T-helper 2 cell treated with Interferon-gamma antibody and Interleukin-4, amounts not matched to agents 5 μg/mL and 100 μg/mL, for 36 hours (primary cell): ENCODE measurements around the gene CLIC4.
"Not testable (repeated sequence)": the region's sequence is repeated elsewhere in the genome, so short reads cannot be mapped to it uniquely, and the experiment has no call there.

Experiments used
- DNase-seq: peaks from one replicate; pipeline ENCODE4 v3.0.0; 2021; ENCODE audit warnings: low spot score
- H3K27ac Mint-ChIP-seq: one replicate; pipeline ENCODE4 v1.8.0; 2021; ENCODE audit warnings: mild to moderate bottlenecking, mixed read lengths
- H3K27me3 Mint-ChIP-seq: one replicate; pipeline ENCODE4 v1.8.0; 2021; ENCODE audit warnings: low read depth, mixed read lengths
- H3K36me3 Mint-ChIP-seq: one replicate; pipeline ENCODE4 v1.8.0; 2021; ENCODE audit warnings: low read depth, mixed read lengths
- H3K4me1 Mint-ChIP-seq: one replicate; pipeline ENCODE4 v1.8.0; 2021; ENCODE audit warnings: low read depth, mixed read lengths
- H3K4me3 Mint-ChIP-seq: one replicate; pipeline ENCODE4 v1.8.0; 2022; ENCODE audit warnings: mild to moderate bottlenecking, moderate library complexity, mixed read lengths
- H3K9me3 Mint-ChIP-seq: one replicate; pipeline ENCODE4 v1.8.0; 2021; ENCODE audit warnings: mixed read lengths

Gene CLIC4

DNA sequence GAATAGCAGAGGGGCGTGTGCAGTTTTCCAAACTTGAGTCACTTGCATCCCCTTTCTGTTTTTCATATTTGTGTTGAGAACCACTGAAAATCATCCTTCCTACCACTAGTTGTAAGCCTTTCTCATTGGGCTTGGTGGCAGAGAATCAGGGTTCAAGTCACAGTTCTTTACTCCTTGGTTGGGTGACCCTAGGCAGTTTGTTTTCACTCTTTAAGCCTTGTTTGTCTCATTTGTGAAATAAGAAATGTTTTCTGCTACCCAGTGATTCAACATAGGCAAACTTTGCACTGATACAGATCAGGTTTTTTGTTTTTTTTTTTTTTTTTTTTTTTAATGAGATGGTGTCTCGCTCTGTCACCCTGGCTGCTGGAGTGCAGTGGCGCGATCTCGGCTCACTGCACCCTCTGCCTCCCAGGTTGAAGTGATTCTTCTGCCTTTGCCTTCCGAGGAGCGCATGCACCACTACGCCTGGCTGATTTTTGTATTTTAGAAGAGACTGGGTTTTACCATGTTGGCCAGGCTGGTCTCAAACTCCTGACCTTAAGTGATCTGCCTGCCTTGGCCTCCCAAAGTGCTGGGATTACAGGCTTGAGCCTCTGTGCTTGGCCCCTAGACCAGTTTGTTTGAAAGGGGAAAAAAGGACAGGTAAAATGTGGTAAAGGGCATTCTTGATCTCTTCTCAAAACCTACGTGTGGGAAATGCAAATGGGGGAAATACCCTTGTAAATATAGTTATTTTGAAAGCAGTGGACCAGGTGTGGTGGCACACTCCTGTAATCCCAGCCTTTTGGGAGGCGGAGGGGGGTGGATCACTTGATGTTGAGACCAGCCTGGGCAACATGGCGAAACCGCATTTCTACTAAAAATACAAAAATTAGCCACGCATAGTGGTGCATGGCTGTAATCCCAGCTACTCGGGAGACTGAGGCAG, 3.2 kb downstream of the CLIC4 start:
- peak overlapping the region; percentile 54 for H3K4me3 Mint-ChIP-seq
- no peaks in the 10 kb centered on the region for H3K36me3 Mint-ChIP-seq
- peaks cover 39% of the 10 kb centered on the region for H3K4me1 Mint-ChIP-seq
- H3K27me3 Mint-ChIP-seq: no peaks in the 10 kb centered on the region
- DNase-seq: no peak
- no peaks in the 10 kb centered on the region for H3K9me3 Mint-ChIP-seq
- peak overlapping the region; percentile 15 for H3K27ac Mint-ChIP-seq

GRCh38 chr1:24749252-24749651, 4.0 kb downstream of the CLIC4 start:
- no peaks in the 10 kb centered on the region for H3K36me3 Mint-ChIP-seq
- H3K27me3 Mint-ChIP-seq: no peaks in the 10 kb centered on the region
- no peak for DNase-seq
- peaks cover 35% of the 10 kb centered on the region for H3K4me1 Mint-ChIP-seq
- H3K4me3 Mint-ChIP-seq: no peak overlapping the region
- no peaks in the 10 kb centered on the region for H3K9me3 Mint-ChIP-seq
- H3K27ac Mint-ChIP-seq: no peak overlapping the region

DNA sequence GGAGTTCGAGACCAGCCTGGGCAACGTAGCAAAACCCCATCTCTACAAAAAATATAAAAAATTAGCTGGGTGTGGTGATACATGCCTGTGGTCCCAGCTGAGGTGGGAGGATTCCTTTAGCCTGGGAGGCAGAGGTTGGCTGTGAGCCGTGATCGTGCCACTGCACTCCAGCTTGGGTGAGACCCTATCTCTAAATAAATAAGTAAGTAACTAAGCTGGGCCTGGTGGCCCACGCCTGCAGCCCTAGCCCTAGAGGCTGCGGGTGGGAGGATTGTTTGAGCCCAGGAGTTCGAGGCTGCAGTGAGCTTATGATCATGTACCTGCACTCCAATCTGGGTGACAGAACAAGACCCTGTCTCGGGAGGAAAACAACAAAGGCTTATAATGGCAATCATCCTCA, 4.6 kb downstream of the CLIC4 start:
- Mint-ChIP-seq H3K27me3 (no peaks in the 10 kb centered on the region), H3K4me1 (peaks cover 31% of the 10 kb centered on the region), H3K4me3 (no peak overlapping the region), H3K36me3 (no peaks in the 10 kb centered on the region), H3K27ac (no peak overlapping the region), H3K9me3 (no peaks in the 10 kb centered on the region)
- DNase-seq: no peak

DNA sequence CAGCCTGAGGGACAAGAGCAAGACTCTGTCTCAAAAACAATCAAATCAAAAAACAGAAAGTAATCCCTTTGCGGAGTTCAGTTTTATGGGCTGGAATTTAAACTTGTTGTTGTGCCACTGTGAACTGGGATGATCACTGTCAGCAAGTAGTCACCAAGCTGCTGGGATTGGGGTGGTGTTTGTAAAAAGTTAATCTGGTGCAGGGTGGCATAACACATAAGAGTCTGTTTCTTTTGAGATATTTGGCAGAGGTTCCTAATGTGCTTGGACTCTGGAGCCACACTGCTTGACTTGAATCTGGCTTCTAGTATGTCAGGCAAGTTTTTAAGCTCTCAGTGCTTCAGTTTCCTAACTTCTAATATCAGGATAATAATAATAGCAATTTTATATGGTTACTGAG, 6.6 kb downstream of the CLIC4 start:
- no peak for DNase-seq
- H3K4me1 Mint-ChIP-seq: peaks cover 24% of the 10 kb centered on the region
- H3K27me3 Mint-ChIP-seq: no peaks in the 10 kb centered on the region
- no peaks in the 10 kb centered on the region for H3K9me3 Mint-ChIP-seq
- H3K27ac Mint-ChIP-seq: no peak overlapping the region
- H3K4me3 Mint-ChIP-seq: no peak overlapping the region
- H3K36me3 Mint-ChIP-seq: no peaks in the 10 kb centered on the region

DNA sequence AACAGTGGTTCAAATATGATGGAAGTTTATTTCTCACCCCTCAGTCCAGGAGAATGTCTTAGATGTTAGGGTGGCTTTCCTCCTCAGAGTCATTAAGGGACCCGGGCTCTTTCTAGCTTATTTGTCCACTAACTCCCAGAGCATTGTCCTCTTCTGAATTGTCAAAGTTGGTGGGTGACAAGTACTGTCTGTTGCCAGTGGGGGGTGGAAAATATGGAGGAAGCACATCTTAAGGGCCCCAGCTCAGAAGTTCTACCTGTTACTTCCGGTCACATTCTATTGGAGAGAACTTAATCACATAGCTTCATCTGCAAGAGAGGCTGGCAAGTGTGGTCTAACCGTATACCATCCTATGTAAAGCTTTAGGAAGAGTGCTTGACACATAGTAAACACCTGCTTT, 7.1 kb downstream of the CLIC4 start:
- Mint-ChIP-seq H3K36me3 (no peaks in the 10 kb centered on the region), H3K27ac (no peak overlapping the region), H3K4me3 (no peak overlapping the region), H3K4me1 (peaks cover 20% of the 10 kb centered on the region), H3K9me3 (no peaks in the 10 kb centered on the region), H3K27me3 (no peaks in the 10 kb centered on the region)
- DNase-seq: no peak

DNA sequence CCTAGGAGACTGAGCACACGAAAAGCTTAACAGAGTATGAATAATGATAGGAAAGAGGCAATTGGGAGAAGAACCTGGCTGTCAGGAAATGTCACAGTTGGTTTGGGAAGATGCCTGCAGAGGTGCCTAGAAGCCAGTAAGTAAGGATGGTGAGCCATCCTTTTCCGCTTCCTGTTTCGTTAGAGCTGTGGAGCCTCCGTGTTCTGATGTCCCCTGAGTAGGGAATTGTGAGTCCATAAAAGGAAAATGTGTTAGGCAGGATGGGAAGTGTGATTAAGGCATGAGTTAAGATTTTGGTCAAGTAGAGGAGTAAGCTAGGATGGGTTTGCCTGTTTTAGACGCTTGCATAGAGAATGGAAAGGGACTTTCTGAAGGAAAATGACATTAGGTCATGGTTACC, 9.0 kb downstream of the CLIC4 start:
- Mint-ChIP-seq H3K27me3 (no peaks in the 10 kb centered on the region), H3K36me3 (no peaks in the 10 kb centered on the region), H3K27ac (no peak overlapping the region), H3K9me3 (no peaks in the 10 kb centered on the region), H3K4me3 (no peak overlapping the region), H3K4me1 (peaks cover 5% of the 10 kb centered on the region)
- DNase-seq: no peak

DNA sequence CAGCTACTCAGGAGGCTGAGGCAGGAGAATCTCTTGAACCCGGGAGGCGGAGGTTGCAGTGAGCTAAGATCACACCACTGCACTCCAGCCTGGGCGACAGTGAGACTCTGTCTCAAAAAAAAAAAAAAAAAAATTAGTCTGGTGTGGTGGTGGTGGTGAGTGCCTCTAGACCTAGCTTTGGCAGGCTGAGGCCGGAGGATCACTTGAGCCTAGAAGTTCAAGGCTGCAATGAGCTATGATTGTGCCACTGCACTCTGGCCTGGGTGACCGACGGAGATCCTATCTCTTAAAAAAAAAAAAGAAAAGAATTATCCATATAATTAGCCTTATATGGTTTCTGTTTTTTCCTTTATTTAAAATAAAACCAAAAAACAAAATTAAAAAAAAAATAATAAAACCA, 10.1 kb downstream of the CLIC4 start:
- H3K4me1 Mint-ChIP-seq, H3K4me3 Mint-ChIP-seq, H3K27me3 Mint-ChIP-seq, H3K9me3 Mint-ChIP-seq, DNase-seq, H3K27ac Mint-ChIP-seq, H3K36me3 Mint-ChIP-seq: not testable (repeated sequence)

DNA sequence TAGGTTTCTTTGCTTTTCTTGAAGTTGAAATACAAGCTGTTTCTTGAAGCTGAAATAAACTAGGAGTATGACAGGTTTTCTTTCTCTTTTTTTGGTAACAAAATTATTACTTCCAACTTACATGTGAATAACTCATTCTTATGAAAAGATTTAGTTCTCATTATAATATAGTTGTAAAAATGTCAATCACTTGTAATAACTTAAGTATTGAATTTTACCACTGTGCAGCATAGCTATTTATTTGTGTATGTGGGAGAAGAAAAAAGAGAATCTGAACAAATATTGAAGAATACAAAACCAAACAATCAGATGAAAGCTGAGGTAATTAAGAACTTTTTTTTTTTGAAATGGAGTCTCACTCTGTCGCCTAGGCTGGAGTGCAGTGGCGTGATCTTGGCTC, 11.1 kb downstream of the CLIC4 start:
- Mint-ChIP-seq H3K27me3 (no peaks in the 10 kb centered on the region), H3K9me3 (no peaks in the 10 kb centered on the region), H3K27ac (no peak overlapping the region), H3K36me3 (no peaks in the 10 kb centered on the region), H3K4me3 (no peak overlapping the region), H3K4me1 (peaks cover 2% of the 10 kb centered on the region)
- DNase-seq: no peak

GRCh38 chr1:24759492-24759891, 14.2 kb downstream of the CLIC4 start:
- DNase-seq: no peak
- Mint-ChIP-seq H3K4me1 (no peaks in the 10 kb centered on the region), H3K27ac (no peak overlapping the region), H3K4me3 (no peak overlapping the region), H3K36me3 (no peaks in the 10 kb centered on the region), H3K27me3 (no peaks in the 10 kb centered on the region), H3K9me3 (no peaks in the 10 kb centered on the region)

- H3K4me3 Mint-ChIP-seq: no peak overlapping the region
- H3K27ac Mint-ChIP-seq: no peak overlapping the region
- H3K4me1 Mint-ChIP-seq: peaks cover 3% of the 10 kb centered on the region
- H3K27me3 Mint-ChIP-seq: no peaks in the 10 kb centered on the region
- H3K36me3 Mint-ChIP-seq: no peaks in the 10 kb centered on the region
- no peak for DNase-seq
- H3K9me3 Mint-ChIP-seq: no peaks in the 10 kb centered on the region
Observed at GRCh38 chr1:24761582-24761981, 16.3 kb downstream of the CLIC4 start.

DNA sequence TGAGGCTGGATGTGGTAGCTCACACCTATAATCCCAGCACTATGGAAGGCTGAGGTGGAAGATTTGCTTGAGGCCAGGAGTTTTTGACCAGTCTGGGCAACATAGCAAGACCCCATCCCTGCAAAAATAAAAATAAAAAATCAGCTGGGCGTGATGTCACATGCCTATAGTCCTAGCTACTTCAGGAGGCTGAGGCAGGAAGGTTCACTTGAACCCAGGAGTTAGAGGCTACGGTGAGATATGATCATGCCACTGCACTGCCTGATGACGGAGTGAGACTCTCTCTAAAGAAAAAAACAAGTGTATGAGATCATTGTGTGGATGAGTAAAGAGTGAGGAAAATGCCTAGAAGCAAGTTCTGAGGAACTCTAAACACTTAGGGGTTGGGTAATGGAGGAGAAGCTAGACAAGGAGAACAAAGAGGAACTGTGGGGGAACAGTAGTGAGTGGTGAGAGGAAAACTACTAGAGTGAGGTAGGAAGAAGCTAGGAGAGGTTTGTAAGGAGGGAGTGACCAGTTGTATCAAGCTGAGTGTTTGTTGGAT, 17.0 kb downstream of the CLIC4 start:
- no peaks in the 10 kb centered on the region for H3K36me3 Mint-ChIP-seq
- no peak overlapping the region for H3K4me3 Mint-ChIP-seq
- no peaks in the 10 kb centered on the region for H3K27me3 Mint-ChIP-seq
- H3K9me3 Mint-ChIP-seq: no peaks in the 10 kb centered on the region
- H3K4me1 Mint-ChIP-seq: peaks cover 3% of the 10 kb centered on the region
- no peak overlapping the region for H3K27ac Mint-ChIP-seq
- DNase-seq: no peak

- H3K27ac Mint-ChIP-seq: no peak overlapping the region
- H3K4me3 Mint-ChIP-seq: no peak overlapping the region
- no peak for DNase-seq
- no peaks in the 10 kb centered on the region for H3K27me3 Mint-ChIP-seq
- H3K9me3 Mint-ChIP-seq: no peaks in the 10 kb centered on the region
- H3K36me3 Mint-ChIP-seq: no peaks in the 10 kb centered on the region
- H3K4me1 Mint-ChIP-seq: peaks cover 3% of the 10 kb centered on the region
Observed at GRCh38 chr1:24763671-24764070, 18.4 kb downstream of the CLIC4 start.

DNA sequence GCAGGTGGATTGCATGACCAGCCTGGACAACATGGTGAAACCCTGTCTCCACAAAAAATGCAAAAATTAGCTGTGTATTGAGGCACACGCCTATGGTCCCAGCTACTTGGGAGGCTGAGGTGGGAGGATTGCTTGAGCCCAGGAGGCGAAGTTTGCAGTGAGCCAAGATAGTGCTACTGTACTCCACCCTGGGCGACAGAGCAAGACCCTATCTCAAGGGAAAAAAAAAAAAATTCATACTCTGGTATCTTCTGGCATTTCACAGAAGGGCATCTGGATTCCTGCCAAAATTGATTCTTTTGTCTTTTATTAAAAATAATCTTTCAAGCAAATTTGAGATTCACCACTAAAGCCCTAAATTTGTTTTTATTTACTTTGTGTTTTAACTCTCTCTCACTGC, 19.2 kb downstream of the CLIC4 start:
- Mint-ChIP-seq H3K27me3 (no peaks in the 10 kb centered on the region), H3K4me3 (no peak overlapping the region), H3K4me1 (peaks cover 5% of the 10 kb centered on the region), H3K36me3 (no peaks in the 10 kb centered on the region), H3K27ac (no peak overlapping the region), H3K9me3 (no peaks in the 10 kb centered on the region)
- no peak for DNase-seq

- no peak overlapping the region for H3K27ac Mint-ChIP-seq
- H3K4me3 Mint-ChIP-seq: no peak overlapping the region
- no peaks in the 10 kb centered on the region for H3K36me3 Mint-ChIP-seq
- no peaks in the 10 kb centered on the region for H3K27me3 Mint-ChIP-seq
- no peak for DNase-seq
- H3K4me1 Mint-ChIP-seq: peaks cover 5% of the 10 kb centered on the region
- H3K9me3 Mint-ChIP-seq: no peaks in the 10 kb centered on the region
Observed at GRCh38 chr1:24764848-24765247, 19.6 kb downstream of the CLIC4 start.
